GM12878 (cell line): ENCODE measurements around the gene UNC93B1. TPM values are rescaled to one million over a fixed set of nuclear protein-coding genes. Genes with fewer than 3 reads are reported as not detected.
A peak's percentile ranks its signal among the peaks of the same experiment; 100 is the strongest.

Experiments used
- CHD2 ChIP-seq: IDR thresholded peaks from 2 replicates; pipeline ENCODE4 v1.6.1; 2011; ENCODE audit warnings: low read depth, low read length, improper control_type of control experiment, borderline replicate concordance
- HCFC1 ChIP-seq: fragments of 150-350 bp; IDR thresholded peaks from 2 replicates; pipeline ENCODE4 v1.6.1; 2014; ENCODE audit warnings: low read length
- HSF1 ChIP-seq: fragments of 150-350 bp; IDR thresholded peaks from 2 replicates; pipeline ENCODE4 v1.6.1; 2014; ENCODE audit warnings: mild to moderate bottlenecking, low read depth, low read length
- MEF2B ChIP-seq: fragments of 450-650 bp; IDR thresholded peaks from 2 replicates; pipeline ENCODE4 v1.6.1; 2018; ENCODE audit warnings: mild to moderate bottlenecking, moderate library complexity; ENCODE audit not compliant: partially characterized antibody, poor library complexity, severe bottlenecking
- MLLT1 ChIP-seq: fragments of 450-650 bp; IDR thresholded peaks from 2 replicates; pipeline ENCODE4 v1.6.1; 2016; ENCODE audit warnings: mild to moderate bottlenecking
- MTA2 ChIP-seq: fragments of 450-650 bp; IDR thresholded peaks from 2 replicates; pipeline ENCODE4 v1.6.1; 2016; ENCODE audit warnings: low read depth, mild to moderate bottlenecking, moderate library complexity
- MTA3 ChIP-seq: IDR thresholded peaks from 2 replicates; pipeline ENCODE4 v1.6.1; 2012; ENCODE audit warnings: low read length, inconsistent platforms, borderline replicate concordance
- MXI1 ChIP-seq: fragments of 150-350 bp; IDR thresholded peaks from 2 replicates; pipeline ENCODE4 v1.6.1; 2011; ENCODE audit warnings: low read depth, mild to moderate bottlenecking, inconsistent platforms, low read length, improper control_type of control experiment
- NFIC ChIP-seq: IDR thresholded peaks from 2 replicates; pipeline ENCODE4 v1.6.1; 2012; ENCODE audit warnings: low read depth, mild to moderate bottlenecking, inconsistent platforms, low read length, moderate library complexity
- NFXL1 ChIP-seq: fragments of 450-650 bp; IDR thresholded peaks from 2 replicates; pipeline ENCODE4 v1.6.1; 2017; ENCODE audit warnings: antibody characterized with exemption, mild to moderate bottlenecking, borderline replicate concordance
- NFYB ChIP-seq: IDR thresholded peaks from 2 replicates; pipeline ENCODE4 v1.6.1; 2011; ENCODE audit warnings: low read depth, mild to moderate bottlenecking, low read length, improper control_type of control experiment, moderate library complexity; ENCODE audit not compliant: insufficient read depth
- NKRF ChIP-seq: fragments of 450-650 bp; conservative IDR thresholded peaks from 2 replicates; pipeline ENCODE4 v1.6.1; 2017; ENCODE audit warnings: mild to moderate bottlenecking, moderate library complexity
- NR2C1 ChIP-seq: fragments of 450-650 bp; IDR thresholded peaks from 2 replicates; pipeline ENCODE4 v1.6.1; 2017; ENCODE audit warnings: antibody characterized with exemption, mild to moderate bottlenecking, moderate library complexity
- PRDM15 ChIP-seq: fragments of 450-650 bp; formaldehyde crosslinking; IDR thresholded peaks from 2 replicates; pipeline ENCODE4 v1.4.0; 2020; ENCODE audit warnings: mild to moderate bottlenecking, moderate library complexity
- RFX5 ChIP-seq: IDR thresholded peaks from 2 replicates; pipeline ENCODE4 v1.6.1; 2011; ENCODE audit warnings: low read depth, low read length, improper control_type of control experiment
- WRNIP1 ChIP-seq: IDR thresholded peaks from 2 replicates; pipeline ENCODE4 v1.6.1; 2011; ENCODE audit warnings: low read depth, low read length, improper control_type of control experiment, borderline replicate concordance
- polyA plus RNA-seq, 11 experiments: library from polyadenylated mRNA; depleted of rRNA in 4 of 11; unstranded in 6 of 11; stranded (reverse) in 5 of 11; fragments of >200 nt; fragmentation: Nextera tagmentation in 4 of 11; fragmentation: Illumina TruSeq in 1 of 11; extraction: Ambion mirVana in 4 of 11; extraction: Trizol in 1 of 11; gene quantifications; 1 replicate in 1 of 11; 2 replicates in 10 of 11; pipeline versions ENCODE4 v1.2.1 to v1.2.3, GENCODE V29; 2011 to 2016; ENCODE audit warnings: inconsistent platforms in 2 of 11, missing spikeins in 2 of 11, low read depth in 1 of 11
- total RNA-seq, 4 experiments: library from RNA; depleted of rRNA in 3 of 4; stranded (reverse); fragments of >200 nt in 3 of 4; fragmentation: Illumina TruSeq in 1 of 4; extraction: Trizol in 1 of 4; gene quantifications; 2 replicates each; pipeline versions ENCODE4 v1.2.1 to v1.2.3, GENCODE V29; 2013 to 2021

UNC93B1 gene
- total and polyA plus RNA-seq, 10 of the 15 experiments (the other 5 are each of a cell fraction or from before 2014, with no cell fraction given): 1.3 to 79.7 (median 36.3) TPM

- TF ChIP-seq MEF2B (peak; percentile 57), NFIC (no peak), WRNIP1 (no peak), MXI1 (peak; percentile 79), NFXL1 (no peak), NKRF (peak; percentile 78; the same call in 1 of the 2 replicates), NR2C1 (no peak), MLLT1 (no peak), PRDM15 (CRISPR knock-in tag) (no peak), MTA3 (no peak), HCFC1 (no peak), CHD2 (0 out of 2 replicates have a peak, but pooled peaks have one; percentile 43), MTA2 (no peak), NFYB (no peak), RFX5 (no peak), HSF1 (no peak)
Observed at GRCh38 chr11:68038718-68039525, 35.0 kb upstream of the UNC93B1 start, which contains the start of gene TCIRG1 (continued).
